Peyer's patch (tissue), 4 donors: ENCODE measurements around the gene DHX34. TPM values are rescaled to one million over a fixed set of nuclear protein-coding genes. Genes with fewer than 3 reads are reported as not detected.

Source experiments
- DNase-seq, 3 donors: peaks; one replicate each; pipeline ENCODE4 v3.0.0-alpha.2; 2017 to 2019
- H3K27ac ChIP-seq, 4 donors: fragments of 200-600 bp; sonication (generic); one replicate each; pipeline ENCODE4 v1.5.1; 2016 to 2019
- H3K27me3 ChIP-seq, 2 donors: fragments of 200-600 bp; sonication (generic); one replicate each; pipeline ENCODE4 v1.5.1; 2019
- H3K36me3 ChIP-seq, 3 donors: fragments of 200-600 bp; sonication (generic); one replicate each; pipeline ENCODE4 v1.5.1; 2016 to 2019
- H3K4me1 ChIP-seq, 4 donors: fragments of 200-600 bp; sonication (generic); one replicate each; pipeline ENCODE4 v1.5.1; 2016 to 2019
- H3K4me3 ChIP-seq, 4 donors: fragments of 200-600 bp; sonication (generic); 1 replicate in 3 of 4; 2 replicates in 1 of 4; pipeline ENCODE4 v1.5.1; 2016 to 2019; ENCODE audit warnings: mild to moderate bottlenecking in 1 of 4
- H3K9me3 ChIP-seq, 4 donors: fragments of 200-600 bp; sonication (generic); one replicate each; pipeline ENCODE4 v1.5.1; 2016 to 2019; ENCODE audit warnings: mild to moderate bottlenecking in 1 of 4
- POLR2A ChIP-seq, 2 donors: fragments of 450-650 bp; IDR thresholded peaks; one replicate each; pipeline ENCODE4 v1.5.1; 2017; ENCODE audit warnings: antibody characterized with exemption in 2 of 2, mild to moderate bottlenecking in 2 of 2, moderate library complexity in 2 of 2
- total RNA-seq, 4 donors: library from RNA; depleted of rRNA; stranded (reverse); fragments of >200 nt; gene quantifications; one replicate each; pipeline ENCODE4 v1.1.0, GENCODE V29; 2016
- TF ChIP-seq, protein P1 (sequence below), 6 experiments: fragments of 450-650 bp in 4 of 6; fragments of 200-600 bp in 2 of 6; sonication (generic) in 1 of 6; IDR thresholded peaks; one replicate each; pipeline ENCODE4 v1.5.1; 2017 to 2019; ENCODE audit warnings: antibody characterized with exemption in 6 of 6, mild to moderate bottlenecking in 3 of 6, moderate library complexity in 1 of 6

Gene DHX34
- total RNA-seq, 4 donors from 2014 or later = 13.1 to 51.2 (median 30.0) TPM

DNA sequence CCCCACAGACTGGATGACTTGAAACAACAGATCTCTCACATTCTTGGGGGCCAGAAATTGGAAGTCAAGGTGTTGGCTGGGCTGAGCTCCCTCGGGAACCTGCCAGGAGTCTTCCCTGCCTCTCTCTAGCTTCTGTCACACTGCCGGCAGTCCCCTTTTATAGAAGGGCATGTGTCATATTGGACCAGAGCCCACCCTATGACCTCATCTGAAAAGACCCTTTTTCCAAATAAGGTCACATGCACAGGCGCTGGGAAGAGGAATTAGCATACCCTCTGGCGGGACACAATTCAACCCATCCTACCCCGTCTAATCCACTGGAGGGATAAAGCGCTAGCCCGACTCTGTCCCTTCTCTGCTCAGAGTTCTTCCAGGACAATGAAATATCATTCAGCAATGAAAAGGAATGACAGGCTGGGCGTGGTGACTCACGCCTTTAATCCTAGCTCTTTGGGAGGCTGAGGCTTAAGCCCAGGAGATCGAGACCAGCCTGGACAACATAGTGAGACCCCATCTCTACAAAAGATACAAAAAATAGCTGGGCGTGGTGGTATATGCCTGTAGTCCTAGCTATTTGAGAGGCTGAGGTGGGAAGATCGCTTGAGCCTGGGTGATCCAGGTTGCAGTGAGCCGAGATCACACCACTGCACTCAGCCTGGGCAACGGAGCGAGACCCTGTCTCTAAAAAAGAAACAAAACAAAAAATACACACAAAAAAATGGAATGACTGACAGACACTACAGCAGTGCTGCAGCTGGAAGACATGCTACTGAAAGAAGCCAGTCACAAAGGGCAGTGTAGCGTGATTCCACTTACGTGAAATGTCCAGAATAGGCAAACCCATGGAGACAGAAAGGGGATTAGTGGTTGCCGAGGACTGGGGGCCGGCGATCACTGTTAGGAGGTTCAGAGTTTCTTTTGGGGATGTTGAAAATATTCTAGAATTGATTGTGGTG is 41.7 kb downstream of the DHX34 start:
- no peak for DNase-seq
- Histone ChIP-seq H3K4me1 (no peaks in the 10 kb centered on the region), H3K4me3 (no peak overlapping the region), H3K9me3 (no peaks in the 10 kb centered on the region), H3K27me3 (no peaks in the 10 kb centered on the region), H3K27ac (no peak overlapping the region), H3K36me3 (no peaks in the 10 kb centered on the region)
- TF ChIP-seq, protein P1, sequence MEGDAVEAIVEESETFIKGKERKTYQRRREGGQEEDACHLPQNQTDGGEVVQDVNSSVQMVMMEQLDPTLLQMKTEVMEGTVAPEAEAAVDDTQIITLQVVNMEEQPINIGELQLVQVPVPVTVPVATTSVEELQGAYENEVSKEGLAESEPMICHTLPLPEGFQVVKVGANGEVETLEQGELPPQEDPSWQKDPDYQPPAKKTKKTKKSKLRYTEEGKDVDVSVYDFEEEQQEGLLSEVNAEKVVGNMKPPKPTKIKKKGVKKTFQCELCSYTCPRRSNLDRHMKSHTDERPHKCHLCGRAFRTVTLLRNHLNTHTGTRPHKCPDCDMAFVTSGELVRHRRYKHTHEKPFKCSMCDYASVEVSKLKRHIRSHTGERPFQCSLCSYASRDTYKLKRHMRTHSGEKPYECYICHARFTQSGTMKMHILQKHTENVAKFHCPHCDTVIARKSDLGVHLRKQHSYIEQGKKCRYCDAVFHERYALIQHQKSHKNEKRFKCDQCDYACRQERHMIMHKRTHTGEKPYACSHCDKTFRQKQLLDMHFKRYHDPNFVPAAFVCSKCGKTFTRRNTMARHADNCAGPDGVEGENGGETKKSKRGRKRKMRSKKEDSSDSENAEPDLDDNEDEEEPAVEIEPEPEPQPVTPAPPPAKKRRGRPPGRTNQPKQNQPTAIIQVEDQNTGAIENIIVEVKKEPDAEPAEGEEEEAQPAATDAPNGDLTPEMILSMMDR (IDR thresholded peaks at IDR 0.05) = no peak
- TF ChIP-seq POLR2A (IDR thresholded peaks at IDR 0.05) = no peak

DNA sequence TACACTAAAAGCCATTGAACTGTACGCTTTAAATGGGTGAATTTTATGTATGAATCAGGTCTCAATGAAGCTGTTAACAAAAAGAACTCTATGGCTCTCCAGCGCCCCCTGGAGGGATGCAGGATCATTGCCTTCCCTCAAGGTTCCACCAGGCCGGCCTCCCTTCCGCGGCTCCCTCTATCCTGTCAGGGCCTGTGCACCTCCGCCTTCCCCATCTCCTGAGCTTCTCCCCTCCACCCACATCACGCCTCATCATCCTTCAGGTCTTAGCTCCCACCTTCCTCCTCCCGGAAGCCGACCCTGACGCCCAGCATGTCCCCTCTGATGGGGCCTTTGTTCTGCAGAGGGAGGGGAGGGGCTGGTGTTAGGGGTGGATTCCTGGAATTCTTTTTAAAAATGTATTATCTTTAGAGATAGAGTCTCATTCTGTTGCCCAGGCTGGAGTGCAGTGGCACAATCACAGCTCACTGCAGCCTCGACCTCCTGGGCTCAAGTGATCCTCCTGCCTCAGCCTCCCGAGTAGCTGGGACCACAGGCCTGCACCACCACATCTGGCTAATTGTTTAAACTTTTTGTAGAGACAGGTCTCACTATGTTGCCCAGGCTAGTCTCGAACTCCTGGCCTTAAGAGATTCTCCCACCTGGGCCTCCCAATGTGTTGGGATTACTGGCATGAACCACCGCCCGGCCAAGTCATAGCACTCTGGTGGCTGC is 42.6 kb downstream of the DHX34 start:
- Histone ChIP-seq H3K9me3 (no peaks in the 10 kb centered on the region), H3K4me3 (no peak overlapping the region), H3K4me1 (no peaks in the 10 kb centered on the region), H3K27ac (no peak overlapping the region), H3K36me3 (no peaks in the 10 kb centered on the region), H3K27me3 (no peaks in the 10 kb centered on the region)
- no peak for TF ChIP-seq POLR2A (IDR thresholded peaks at IDR 0.05)
- TF ChIP-seq, protein P1 (IDR thresholded peaks at IDR 0.05) = peak; percentile 42 to 87 (median 76)
- DNase-seq = peak; percentile 69 to 88 (median 82)

DNA sequence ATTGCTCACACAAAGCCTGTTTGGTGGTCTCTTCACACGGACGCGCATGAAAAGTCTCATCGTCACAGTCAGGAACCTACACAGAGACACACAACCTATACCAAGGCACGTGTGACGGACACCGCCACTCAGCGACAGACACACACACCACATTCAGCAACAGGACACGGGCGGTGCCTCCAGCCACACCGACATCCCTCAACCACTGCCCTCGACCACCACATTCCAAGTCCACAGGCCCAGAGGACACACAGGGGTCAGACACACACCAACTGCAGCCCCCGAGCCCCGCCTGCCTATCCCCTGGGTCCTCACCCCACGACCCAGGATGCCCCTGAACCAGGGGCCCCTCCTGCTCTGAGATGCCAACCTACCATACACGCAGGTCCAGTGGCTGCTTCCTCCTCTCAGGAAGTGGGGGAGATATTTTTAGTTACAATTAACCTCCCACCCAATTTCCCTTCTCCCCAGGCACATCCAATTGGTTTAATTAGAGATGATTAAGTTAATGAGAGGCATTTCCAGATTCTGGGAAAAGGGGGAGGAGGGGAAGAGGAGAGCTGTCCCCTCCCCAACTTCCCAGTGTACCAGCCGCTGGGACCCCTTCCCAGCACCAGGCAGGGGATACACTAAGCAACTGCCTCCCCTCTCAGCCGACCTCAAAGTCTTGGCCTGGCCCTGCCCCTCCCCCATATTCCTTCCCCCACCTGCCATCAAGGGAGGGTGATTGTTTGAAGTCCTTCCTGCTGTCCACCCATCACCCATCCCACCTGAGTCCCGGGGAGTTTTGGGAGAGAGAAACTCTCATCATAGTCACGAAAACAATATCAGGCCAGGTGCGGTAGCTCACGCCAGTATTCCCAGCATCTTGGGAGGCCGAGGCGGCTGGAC is 49.8 kb downstream of the DHX34 start:
- no peak for DNase-seq
- Histone ChIP-seq H3K36me3 (no peaks in the 10 kb centered on the region), H3K27ac (no peak overlapping the region), H3K9me3 (no peaks in the 10 kb centered on the region), H3K4me3 (no peak overlapping the region), H3K4me1 (no peaks in the 10 kb centered on the region), H3K27me3 (no peaks in the 10 kb centered on the region)
- TF ChIP-seq, protein P1 (IDR thresholded peaks at IDR 0.05) = no peak
- TF ChIP-seq POLR2A (IDR thresholded peaks at IDR 0.05) = no peak

DNA sequence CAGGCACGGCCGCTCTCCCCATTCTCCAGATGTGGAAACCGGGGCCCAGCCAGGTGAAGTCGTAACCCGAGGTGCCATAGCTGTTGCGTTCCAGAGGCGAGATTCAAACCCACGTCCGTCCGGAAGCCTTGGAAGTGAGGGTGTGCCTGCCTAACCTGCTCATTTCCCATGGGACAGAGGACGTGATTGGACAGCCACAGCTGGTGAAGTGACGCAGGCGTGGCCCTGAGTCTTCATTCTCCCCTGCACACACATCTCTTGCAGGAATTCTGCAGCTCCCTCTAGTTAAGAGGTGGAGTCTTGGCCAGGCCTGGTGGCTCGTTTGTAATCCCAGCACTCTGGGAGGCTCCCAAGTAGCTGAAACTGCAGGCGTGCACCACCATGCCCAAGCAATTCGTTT is 53.4 kb downstream of the DHX34 start:
- H3K27me3 ChIP-seq = no peaks in the 10 kb centered on the region
- no peaks in the 10 kb centered on the region for H3K36me3 ChIP-seq
- H3K4me3 ChIP-seq = no peak overlapping the region
- no peak for TF ChIP-seq POLR2A (IDR thresholded peaks at IDR 0.05)
- TF ChIP-seq, protein P1 (IDR thresholded peaks at IDR 0.05) = no peak
- H3K4me1 ChIP-seq = no peaks in the 10 kb centered on the region
- no peak for DNase-seq
- no peaks in the 10 kb centered on the region for H3K9me3 ChIP-seq
- no peak overlapping the region for H3K27ac ChIP-seq
